GM12878 (cell line): ENCODE measurements around the gene CACNA1A.

Experiments
- EP300 ChIP-seq, 2 experiments: fragments of 150-350 bp in 1 of 2; IDR thresholded peaks; 2 replicates each; pipeline ENCODE4 v1.6.1; 2011 to 2012; ENCODE audit warnings: low read depth in 2 of 2, low read length in 2 of 2, borderline replicate concordance in 1 of 2, improper control_type of control experiment in 1 of 2, inconsistent platforms in 1 of 2; ENCODE audit not compliant: control insufficient read depth in 1 of 2
- TF ChIP-seq, protein P1 (sequence below): fragments of 450-650 bp; IDR thresholded peaks from 2 replicates; pipeline ENCODE4 v1.6.1; 2017; ENCODE audit warnings: mild to moderate bottlenecking, moderate library complexity
- TF ChIP-seq, protein P2 (sequence below), 3 experiments: IDR thresholded peaks in 2 of 3; conservative IDR thresholded peaks in 1 of 3; 2 replicates each; pipeline ENCODE4 v1.5.1; 2011; ENCODE audit warnings: low read depth in 3 of 3, low read length in 3 of 3, mild to moderate bottlenecking in 3 of 3, control low read depth in 2 of 3, moderate library complexity in 2 of 3, inconsistent platforms in 1 of 3, mixed read lengths in 1 of 3; ENCODE audit not compliant: control insufficient read depth in 2 of 3, insufficient read depth in 1 of 3; ENCODE audit errors: extremely low read depth in 1 of 3

DNA sequence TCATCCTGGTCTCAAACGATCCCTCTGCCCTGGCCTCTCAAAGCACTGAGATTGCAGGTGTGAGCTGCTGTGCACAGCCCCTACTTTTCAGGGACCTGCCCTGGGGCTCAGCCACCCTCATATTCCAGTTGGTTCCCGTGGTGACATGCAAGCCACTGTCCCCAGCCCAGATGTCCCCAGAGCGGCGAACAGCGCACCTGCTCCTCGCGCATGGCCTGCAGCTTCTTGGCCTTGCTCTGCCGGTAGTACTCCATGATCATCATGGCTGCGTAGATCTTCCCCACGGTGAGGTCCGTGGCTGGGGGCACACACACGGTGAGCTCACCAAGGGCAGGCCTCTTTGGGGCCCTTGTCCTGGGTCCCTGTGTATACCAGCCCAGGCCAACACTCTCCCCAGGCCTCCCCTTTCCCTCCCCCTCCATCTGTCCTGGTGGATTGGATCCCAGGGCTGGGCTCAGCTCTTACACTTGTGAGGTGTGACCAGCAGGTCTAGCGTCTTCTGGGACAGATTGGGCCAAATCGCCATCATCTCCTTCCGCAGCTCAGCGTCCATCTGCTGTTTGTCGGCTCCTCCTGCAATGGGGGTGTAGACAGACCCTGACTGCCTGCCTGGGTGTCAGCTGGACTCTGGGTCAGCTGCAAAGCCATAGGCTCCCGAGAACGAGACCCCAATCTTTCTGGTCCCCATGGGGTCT, 292.1 kb downstream of the CACNA1A start:
- TF ChIP-seq, protein P1, sequence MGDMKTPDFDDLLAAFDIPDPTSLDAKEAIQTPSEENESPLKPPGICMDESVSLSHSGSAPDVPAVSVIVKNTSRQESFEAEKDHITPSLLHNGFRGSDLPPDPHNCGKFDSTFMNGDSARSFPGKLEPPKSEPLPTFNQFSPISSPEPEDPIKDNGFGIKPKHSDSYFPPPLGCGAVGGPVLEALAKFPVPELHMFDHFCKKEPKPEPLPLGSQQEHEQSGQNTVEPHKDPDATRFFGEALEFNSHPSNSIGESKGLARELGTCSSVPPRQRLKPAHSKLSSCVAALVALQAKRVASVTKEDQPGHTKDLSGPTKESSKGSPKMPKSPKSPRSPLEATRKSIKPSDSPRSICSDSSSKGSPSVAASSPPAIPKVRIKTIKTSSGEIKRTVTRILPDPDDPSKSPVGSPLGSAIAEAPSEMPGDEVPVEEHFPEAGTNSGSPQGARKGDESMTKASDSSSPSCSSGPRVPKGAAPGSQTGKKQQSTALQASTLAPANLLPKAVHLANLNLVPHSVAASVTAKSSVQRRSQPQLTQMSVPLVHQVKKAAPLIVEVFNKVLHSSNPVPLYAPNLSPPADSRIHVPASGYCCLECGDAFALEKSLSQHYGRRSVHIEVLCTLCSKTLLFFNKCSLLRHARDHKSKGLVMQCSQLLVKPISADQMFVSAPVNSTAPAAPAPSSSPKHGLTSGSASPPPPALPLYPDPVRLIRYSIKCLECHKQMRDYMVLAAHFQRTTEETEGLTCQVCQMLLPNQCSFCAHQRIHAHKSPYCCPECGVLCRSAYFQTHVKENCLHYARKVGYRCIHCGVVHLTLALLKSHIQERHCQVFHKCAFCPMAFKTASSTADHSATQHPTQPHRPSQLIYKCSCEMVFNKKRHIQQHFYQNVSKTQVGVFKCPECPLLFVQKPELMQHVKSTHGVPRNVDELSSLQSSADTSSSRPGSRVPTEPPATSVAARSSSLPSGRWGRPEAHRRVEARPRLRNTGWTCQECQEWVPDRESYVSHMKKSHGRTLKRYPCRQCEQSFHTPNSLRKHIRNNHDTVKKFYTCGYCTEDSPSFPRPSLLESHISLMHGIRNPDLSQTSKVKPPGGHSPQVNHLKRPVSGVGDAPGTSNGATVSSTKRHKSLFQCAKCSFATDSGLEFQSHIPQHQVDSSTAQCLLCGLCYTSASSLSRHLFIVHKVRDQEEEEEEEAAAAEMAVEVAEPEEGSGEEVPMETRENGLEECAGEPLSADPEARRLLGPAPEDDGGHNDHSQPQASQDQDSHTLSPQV = no peak
- no peak for TF ChIP-seq EP300 (IDR thresholded peaks at IDR 0.05; ENCODE audit: borderline replicate concordance in 1 of 2, control insufficient read depth in 1 of 2, low read depth in 2 of 2, low read length in 2 of 2)
- TF ChIP-seq, protein P2, sequence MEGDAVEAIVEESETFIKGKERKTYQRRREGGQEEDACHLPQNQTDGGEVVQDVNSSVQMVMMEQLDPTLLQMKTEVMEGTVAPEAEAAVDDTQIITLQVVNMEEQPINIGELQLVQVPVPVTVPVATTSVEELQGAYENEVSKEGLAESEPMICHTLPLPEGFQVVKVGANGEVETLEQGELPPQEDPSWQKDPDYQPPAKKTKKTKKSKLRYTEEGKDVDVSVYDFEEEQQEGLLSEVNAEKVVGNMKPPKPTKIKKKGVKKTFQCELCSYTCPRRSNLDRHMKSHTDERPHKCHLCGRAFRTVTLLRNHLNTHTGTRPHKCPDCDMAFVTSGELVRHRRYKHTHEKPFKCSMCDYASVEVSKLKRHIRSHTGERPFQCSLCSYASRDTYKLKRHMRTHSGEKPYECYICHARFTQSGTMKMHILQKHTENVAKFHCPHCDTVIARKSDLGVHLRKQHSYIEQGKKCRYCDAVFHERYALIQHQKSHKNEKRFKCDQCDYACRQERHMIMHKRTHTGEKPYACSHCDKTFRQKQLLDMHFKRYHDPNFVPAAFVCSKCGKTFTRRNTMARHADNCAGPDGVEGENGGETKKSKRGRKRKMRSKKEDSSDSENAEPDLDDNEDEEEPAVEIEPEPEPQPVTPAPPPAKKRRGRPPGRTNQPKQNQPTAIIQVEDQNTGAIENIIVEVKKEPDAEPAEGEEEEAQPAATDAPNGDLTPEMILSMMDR (IDR thresholded peaks at IDR 0.05 in 2 of 3, conservative IDR thresholded peaks at IDR 0.05 in 1 of 3; ENCODE audit: control insufficient read depth in 2 of 3, extremely low read depth in 1 of 3, insufficient read depth in 1 of 3, low read depth in 3 of 3, low read length in 3 of 3) = no peak
